Islet of Langerhans (tissue), 1 donor: ENCODE results near the gene CPT1A.

Experiments
- FAIRE-seq: peaks from one replicate; lab custom pipeline; 2011; peaks lifted over from hg19 to GRCh38; lab: Jason Lieb, UNC

CPT1A gene

GRCh38 chr11:68852628-68853027 lies 10.9 kb upstream of the CPT1A start:
- FAIRE-seq: no peak

GRCh38 chr11:68848429-68848828 lies 6.7 kb upstream of the CPT1A start:
- FAIRE-seq: no peak

- FAIRE-seq: no peak
Observed at GRCh38 chr11:68847395-68847794, 5.7 kb upstream of the CPT1A start.

GRCh38 chr11:68845351-68846002 lies 3.8 kb upstream of the CPT1A start:
- FAIRE-seq: no peak

GRCh38 chr11:68844801-68845200 lies 3.1 kb upstream of the CPT1A start:
- FAIRE-seq: no peak

GRCh38 chr11:68844376-68844775 lies 2.7 kb upstream of the CPT1A start:
- FAIRE-seq: no peak

- no peak for FAIRE-seq
Observed at GRCh38 chr11:68843703-68844312, 2.1 kb upstream of the CPT1A start.

GRCh38 chr11:68843052-68843561 lies 1.4 kb upstream of the CPT1A start:
- no peak for FAIRE-seq

GRCh38 chr11:68842427-68843051 lies 823 bp upstream of the CPT1A start:
- no peak for FAIRE-seq

GRCh38 chr11:68840661-68841653 lies 759 bp downstream of the CPT1A start:
- FAIRE-seq: no peak

- no peak for FAIRE-seq
Observed at GRCh38 chr11:68839911-68840641, 1.6 kb downstream of the CPT1A start.

GRCh38 chr11:68839054-68839865 lies 2.5 kb downstream of the CPT1A start:
- no peak for FAIRE-seq

GRCh38 chr11:68838572-68838964 lies 3.1 kb downstream of the CPT1A start:
- FAIRE-seq: no peak

- FAIRE-seq: no peak
Observed at GRCh38 chr11:68837583-68838571, 3.8 kb downstream of the CPT1A start.

GRCh38 chr11:68835749-68836148 lies 6.0 kb downstream of the CPT1A start:
- no peak for FAIRE-seq

- FAIRE-seq: no peak
Observed at GRCh38 chr11:68835328-68835727, 6.4 kb downstream of the CPT1A start.

- no peak for FAIRE-seq
Observed at GRCh38 chr11:68832476-68833181, 9.1 kb downstream of the CPT1A start.

- no peak for FAIRE-seq
Observed at GRCh38 chr11:68831124-68831523, 10.6 kb downstream of the CPT1A start.

- FAIRE-seq: no peak
Observed at GRCh38 chr11:68829581-68829980, 12.1 kb downstream of the CPT1A start.
